Hematopoietic multipotent progenitor cell treated with erythropoietin and hydrocortisone succinate and interleukin-3 and kit ligand, for 17 days (in vitro differentiated cells): ENCODE measurements around the gene ST6GALNAC1.

Experiments used
- DNase-seq: peaks from one replicate; pipeline ENCODE4 v3.0.0-alpha.2; 2015; ENCODE audit warnings: low spot score

Gene ST6GALNAC1

GRCh38 chr17:76676629-76677028, 33.1 kb upstream of the ST6GALNAC1 start:
- DNase-seq = no peak

- no peak for DNase-seq
Measured at GRCh38 chr17:76675648-76676047, 32.1 kb upstream of the ST6GALNAC1 start.

GRCh38 chr17:76674600-76674999, 31.0 kb upstream of the ST6GALNAC1 start:
- no peak for DNase-seq

DNA sequence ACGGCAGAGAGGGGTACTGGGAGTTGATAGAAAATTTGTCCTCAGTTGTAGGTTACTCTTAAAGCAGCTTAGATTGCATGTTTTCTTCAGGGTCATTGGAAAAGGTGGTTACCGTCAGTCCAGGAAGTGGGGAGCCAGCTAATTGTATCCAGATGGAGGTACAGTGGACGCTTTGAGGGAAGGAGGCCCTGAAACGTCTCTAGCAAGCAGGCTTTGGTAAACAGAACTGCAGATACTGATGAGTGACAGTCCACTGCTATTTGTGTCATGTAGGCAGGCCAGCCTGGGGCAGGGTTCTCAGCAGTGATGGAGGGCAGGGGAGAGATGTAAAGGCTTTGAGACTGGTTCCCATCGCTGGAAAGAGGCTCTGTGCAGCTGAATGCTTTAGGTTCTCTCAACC, 30.2 kb upstream of the ST6GALNAC1 start:
- DNase-seq = no peak

DNA sequence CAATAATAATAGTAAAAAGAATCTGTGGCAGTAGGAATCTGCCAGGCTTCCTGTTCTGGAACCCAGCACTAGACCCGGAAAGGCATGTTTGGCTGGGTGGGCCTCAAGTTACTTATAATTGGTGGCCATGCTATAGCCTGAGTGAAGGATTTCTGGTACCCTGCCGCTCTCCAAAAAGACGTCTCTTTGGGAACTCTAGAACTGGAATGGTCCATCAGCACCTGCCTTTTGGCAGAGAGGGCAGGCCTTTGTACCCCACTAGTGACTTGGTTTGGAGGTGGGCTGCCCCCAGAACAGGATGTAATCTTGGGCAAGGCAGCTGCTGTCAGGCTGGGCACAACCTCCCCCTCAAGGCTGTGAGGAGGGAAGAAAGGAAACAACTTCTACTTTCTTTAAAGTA, 29.3 kb upstream of the ST6GALNAC1 start:
- DNase-seq = no peak

GRCh38 chr17:76672270-76672851, 28.8 kb upstream of the ST6GALNAC1 start:
- DNase-seq = no peak

- no peak for DNase-seq
Measured at GRCh38 chr17:76671912-76672262, 28.3 kb upstream of the ST6GALNAC1 start.

GRCh38 chr17:76671123-76671911, 27.8 kb upstream of the ST6GALNAC1 start:
- DNase-seq = peak; percentile 100

- DNase-seq = no peak
Measured at GRCh38 chr17:76670718-76671122, 27.2 kb upstream of the ST6GALNAC1 start.

DNA sequence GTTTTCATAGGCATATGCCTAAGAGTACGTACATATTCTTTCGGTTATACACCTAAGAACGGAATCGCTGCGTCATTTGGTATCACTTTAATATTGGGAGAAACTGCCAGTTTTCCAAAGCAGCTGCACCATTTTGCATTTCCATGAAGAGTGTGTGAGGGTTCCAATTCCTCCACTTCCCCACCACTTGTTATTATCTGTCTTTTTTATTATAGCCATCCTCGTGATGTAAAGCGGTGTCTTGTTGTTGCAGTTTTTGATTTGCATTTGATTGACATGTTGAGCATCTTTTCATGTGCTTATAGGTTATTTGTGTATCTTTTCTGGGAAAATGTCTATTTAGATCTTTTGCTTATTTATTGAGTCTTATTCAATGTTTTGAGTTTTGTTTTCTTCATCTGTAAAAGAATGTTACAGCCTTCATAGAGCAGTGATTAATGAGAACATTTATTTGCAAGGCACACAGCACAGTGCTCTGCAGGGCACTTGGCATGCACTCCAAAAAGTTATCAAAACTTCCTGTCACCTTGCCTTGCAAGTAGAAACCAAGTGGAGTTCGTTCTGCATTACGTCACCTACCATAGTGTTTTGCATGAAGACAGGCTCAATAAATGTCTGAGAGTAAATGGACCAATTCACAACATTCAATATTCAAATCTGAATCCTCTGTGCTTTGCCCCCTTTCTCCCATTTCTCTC, 26.6 kb upstream of the ST6GALNAC1 start:
- DNase-seq = no peak

DNA sequence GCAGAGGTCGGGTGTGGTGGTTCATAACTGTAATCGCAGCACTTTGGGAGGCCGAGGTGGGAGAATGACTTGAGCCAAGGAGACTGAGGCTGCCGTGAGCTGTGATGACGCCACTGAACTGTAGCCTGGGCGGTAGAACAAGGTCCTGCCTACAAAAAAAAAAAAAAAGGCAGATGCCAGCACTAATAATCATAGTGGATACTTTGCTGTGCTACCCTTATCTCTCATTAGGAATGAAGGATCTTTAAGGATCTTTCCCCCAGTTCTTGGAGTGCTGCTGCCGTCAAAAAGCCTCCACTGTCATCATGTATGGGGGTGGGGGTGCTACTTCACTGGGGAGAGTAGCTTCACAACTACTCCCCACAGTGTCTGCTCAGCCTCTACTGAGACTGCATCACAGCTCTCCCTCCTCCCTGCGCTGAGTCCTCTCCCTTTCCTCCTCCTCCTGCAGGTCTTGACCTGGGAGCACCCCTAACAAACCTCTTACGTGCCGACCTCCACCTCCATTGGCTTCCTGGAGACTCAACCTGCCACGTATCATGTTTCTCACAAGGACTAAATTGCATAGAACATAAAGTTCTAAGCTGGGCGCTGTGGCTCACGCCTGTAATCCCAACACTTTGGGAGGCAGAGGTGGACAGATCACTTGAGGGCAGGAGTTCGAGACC, 24.4 kb upstream of the ST6GALNAC1 start:
- no peak for DNase-seq

DNA sequence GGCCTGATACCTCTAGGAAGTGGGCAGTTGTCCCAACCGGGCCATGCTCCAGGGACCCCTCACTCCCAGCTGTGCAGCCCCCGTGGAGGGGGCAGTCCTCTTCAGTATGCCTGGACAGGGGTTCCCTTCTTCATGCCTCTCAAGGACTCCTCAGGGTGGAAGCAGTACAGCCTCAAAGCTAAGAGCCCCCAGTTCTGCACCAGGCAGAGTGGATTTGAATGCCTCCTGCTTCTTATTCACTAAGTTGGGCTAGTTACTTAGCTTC, 23.9 kb upstream of the ST6GALNAC1 start:
- DNase-seq = no peak

DNA sequence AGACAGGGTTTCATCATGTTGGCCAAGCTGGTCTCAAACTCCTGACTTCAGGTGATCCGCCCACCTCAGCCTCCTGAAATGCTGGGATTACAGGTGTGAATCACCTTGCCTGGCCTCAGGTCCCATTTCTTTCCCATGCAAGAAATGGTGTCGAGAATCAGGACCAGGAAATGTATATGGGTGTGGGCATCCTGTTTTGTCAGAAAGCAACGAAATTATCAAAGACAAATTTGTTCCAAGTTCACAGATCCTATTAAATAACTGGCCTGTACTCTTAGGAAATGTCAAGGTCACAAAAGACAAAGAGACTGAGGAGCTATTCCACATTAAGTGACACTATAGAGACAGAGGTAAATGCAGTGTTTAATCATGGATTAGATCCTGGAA, 17.1 kb upstream of the ST6GALNAC1 start:
- DNase-seq = peak; percentile 26

GRCh38 chr17:76659928-76660655, 16.5 kb upstream of the ST6GALNAC1 start:
- DNase-seq = peak; percentile 88

DNA sequence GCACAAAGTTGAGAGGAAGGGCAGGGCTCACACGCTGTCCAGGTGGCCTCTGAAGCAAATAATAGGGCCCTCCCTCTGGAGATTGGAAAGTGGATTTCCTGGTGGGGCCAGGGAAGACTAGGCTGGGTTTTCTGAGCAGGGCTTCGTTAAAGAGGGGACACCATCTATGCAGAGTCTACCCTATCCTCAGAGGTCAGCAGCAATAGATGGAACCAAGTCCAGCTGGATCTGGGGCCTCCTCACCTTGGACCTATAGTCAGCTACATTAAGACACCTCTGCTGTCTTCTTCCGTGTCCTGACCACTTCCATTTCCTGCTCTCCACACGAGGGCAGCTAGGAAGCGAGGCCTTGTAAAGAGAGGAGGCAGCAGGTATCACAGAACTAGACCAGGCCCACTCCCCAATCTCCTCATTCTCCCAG, 14.7 kb upstream of the ST6GALNAC1 start:
- no peak for DNase-seq

- DNase-seq = no peak
Measured at GRCh38 chr17:76657505-76658241, 14.1 kb upstream of the ST6GALNAC1 start.

- no peak for DNase-seq
Measured at GRCh38 chr17:76654408-76654807, 10.9 kb upstream of the ST6GALNAC1 start.

GRCh38 chr17:76650504-76650903, 6.9 kb upstream of the ST6GALNAC1 start:
- no peak for DNase-seq

DNA sequence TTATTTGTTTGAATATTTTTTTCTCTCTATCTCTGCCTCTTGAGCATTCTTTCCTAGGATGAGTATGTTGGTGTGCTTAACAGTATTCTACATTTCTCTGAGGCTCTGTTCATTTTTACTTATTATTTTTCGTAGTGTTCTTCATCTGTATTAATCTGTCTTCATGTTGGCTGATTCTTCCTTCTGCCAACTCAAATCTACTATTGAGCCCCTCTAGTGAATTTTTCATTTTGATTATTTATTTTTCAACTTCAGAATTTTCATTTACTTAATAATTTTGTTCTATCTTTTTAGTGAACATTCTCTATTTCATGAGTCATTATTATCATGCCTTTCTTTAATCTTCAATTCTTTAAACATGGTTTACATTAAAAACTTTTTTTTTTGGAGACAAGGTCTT, 3.2 kb upstream of the ST6GALNAC1 start:
- DNase-seq = no peak

GRCh38 chr17:76645481-76645880, 1.9 kb upstream of the ST6GALNAC1 start:
- DNase-seq = no peak

DNA sequence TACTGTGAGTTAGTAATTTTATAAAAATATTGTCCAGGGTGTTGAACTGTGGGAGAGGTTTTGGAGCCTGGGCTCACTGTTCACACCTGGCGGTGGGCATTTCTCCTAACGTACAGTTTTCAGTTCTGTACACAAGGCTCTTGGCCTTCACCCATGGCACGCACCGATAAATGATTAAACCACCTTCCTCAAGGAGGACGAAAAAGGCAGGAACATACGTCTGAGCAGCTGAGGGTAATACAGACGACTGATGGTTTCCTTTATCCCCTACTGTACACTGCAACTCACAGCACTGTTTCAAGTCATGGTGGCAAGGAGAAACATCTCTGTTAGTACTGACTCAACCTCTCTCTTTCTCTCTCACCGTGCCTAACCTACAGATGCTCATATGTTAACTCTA, 1.4 kb upstream of the ST6GALNAC1 start:
- no peak for DNase-seq

DNA sequence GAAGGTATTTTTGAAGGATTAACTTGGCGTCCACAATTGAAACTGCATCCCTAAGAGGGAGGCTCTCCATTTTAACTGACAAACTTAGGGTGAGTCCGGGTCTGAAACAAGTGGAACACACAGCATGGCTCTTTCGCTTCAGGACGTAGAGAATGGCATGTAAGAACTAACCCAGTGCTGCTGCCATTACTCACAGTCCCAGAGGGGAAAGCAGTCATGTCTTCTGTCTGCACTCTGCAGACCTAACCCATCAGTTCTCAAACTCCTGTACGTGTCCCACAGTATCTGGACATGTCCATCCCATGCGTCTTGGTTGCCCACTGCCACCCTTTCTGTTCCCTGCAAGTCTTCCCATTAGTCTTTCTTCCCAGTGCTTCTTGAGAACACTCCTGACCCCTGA, 563 bp downstream of the ST6GALNAC1 start:
- no peak for DNase-seq
